IPS DF 19.7 (cell line): ENCODE data around the gene ARHGDIA.

ENCODE experiments used
- DNase-seq: peaks from one replicate; pipeline ENCODE4 v3.0.0-alpha.2; 2013; ENCODE audit warnings: low read depth, low spot score

The ARHGDIA gene

GRCh38 chr17:81865358-81865732 is 5.8 kb downstream of the ARHGDIA start:
- no peak for DNase-seq

- no peak for DNase-seq
Measured at GRCh38 chr17:81863833-81864768, 7.0 kb downstream of the ARHGDIA start.

- no peak for DNase-seq
Measured at GRCh38 chr17:81863123-81863675, 7.9 kb downstream of the ARHGDIA start.

- peak; percentile 100 for DNase-seq
Measured at GRCh38 chr17:81860756-81861568, 10.2 kb downstream of the ARHGDIA start.

GRCh38 chr17:81859906-81860755 is 11.0 kb downstream of the ARHGDIA start, which contains the start of gene P4HB:
P4HB (minus strand) TSS chr17:81860535; CDS start chr17:81860471, 64 bp downstream.
- no peak for DNase-seq

GRCh38 chr17:81858967-81859905 is 11.9 kb downstream of the ARHGDIA start:
- no peak for DNase-seq

- no peak for DNase-seq
Measured at GRCh38 chr17:81858170-81858966, 12.8 kb downstream of the ARHGDIA start.

GRCh38 chr17:81854974-81855774 is 16.0 kb downstream of the ARHGDIA start:
- no peak for DNase-seq

GRCh38 chr17:81852237-81852636 is 18.9 kb downstream of the ARHGDIA start:
- DNase-seq: no peak

GRCh38 chr17:81851423-81851822 is 19.7 kb downstream of the ARHGDIA start:
- no peak for DNase-seq

GRCh38 chr17:81849457-81849856 is 21.7 kb downstream of the ARHGDIA start:
- no peak for DNase-seq

- no peak for DNase-seq
Measured at GRCh38 chr17:81846743-81847689, 24.1 kb downstream of the ARHGDIA start.

GRCh38 chr17:81845881-81846742 is 25.0 kb downstream of the ARHGDIA start:
- no peak for DNase-seq

GRCh38 chr17:81845361-81845760 is 25.8 kb downstream of the ARHGDIA start:
- no peak for DNase-seq

- DNase-seq: no peak
Measured at GRCh38 chr17:81844887-81845286, 26.2 kb downstream of the ARHGDIA start.

- DNase-seq: no peak
Measured at GRCh38 chr17:81844327-81844851, 26.7 kb downstream of the ARHGDIA start.
